H1 (cell line): Measurements from ENCODE around the gene TMEM255A. TPM values are rescaled to one million over a fixed set of nuclear protein-coding genes. Genes with fewer than 3 reads are reported as not detected.

ENCODE experiments used
- CTCF ChIA-PET: fragments of 300-600 bp; sonication (Branson Sonifier 250); formaldehyde crosslinking; loops from one replicate; lab custom pipeline; 2021; ENCODE audit not compliant: partially characterized antibody; lab: Charles Lee
- POLR2A ChIA-PET: fragments of 300-600 bp; sonication (Branson Sonifier 250); formaldehyde crosslinking; loops from one replicate; lab custom pipeline; 2021; ENCODE audit warnings: inconsistent platforms; ENCODE audit not compliant: partially characterized antibody; lab: Charles Lee
- DNase-seq, 2 experiments: peaks; one replicate each; pipeline versions ENCODE4 v3.0.0 to v3.0.0-alpha.2; 2010 to 2022; ENCODE audit warnings: low spot score in 2 of 2, low read depth in 1 of 2, mixed read lengths in 1 of 2
- FAIRE-seq: peaks from 2 replicates; lab custom pipeline; 2011; peaks lifted over from hg19 to GRCh38; lab: Jason Lieb, UNC
- H2AFZ ChIP-seq: 2 replicates; pipeline ENCODE4 v1.8.1; 2012; ENCODE audit warnings: low read length, inconsistent platforms
- H2AK5ac ChIP-seq: 2 replicates; pipeline ENCODE4 v1.6.1; 2013; ENCODE audit warnings: low read depth, low read length
- H2BK120ac ChIP-seq: replicated peaks from 2 replicates; pipeline ENCODE3; 2013; ENCODE audit warnings: low read depth, low read length, inconsistent platforms
- H2BK12ac ChIP-seq: 2 replicates; pipeline ENCODE4 v1.6.1; 2013; ENCODE audit warnings: low read depth, low read length
- H2BK15ac ChIP-seq: 2 replicates; pipeline ENCODE4 v1.6.1; 2013; ENCODE audit warnings: low read length
- H2BK20ac ChIP-seq: 2 replicates; pipeline ENCODE4 v1.6.1; 2013; ENCODE audit warnings: low read length
- H2BK5ac ChIP-seq: 2 replicates; pipeline ENCODE4 v1.6.1; 2013; ENCODE audit warnings: low read depth, low read length
- H3K14ac ChIP-seq: 2 replicates; pipeline ENCODE4 v1.6.1; 2013; ENCODE audit warnings: inconsistent platforms; ENCODE audit not compliant: insufficient read length
- H3K18ac ChIP-seq: 2 replicates; pipeline ENCODE4 v1.6.1; 2013; ENCODE audit warnings: low read length; ENCODE audit errors: extremely low read depth
- H3K23ac ChIP-seq: 2 replicates; pipeline ENCODE4 v1.6.1; 2013; ENCODE audit warnings: inconsistent platforms; ENCODE audit not compliant: insufficient read length
- H3K23me2 ChIP-seq: 2 replicates; pipeline ENCODE4 v1.6.1; 2013; ENCODE audit warnings: low read depth, low read length
- H3K27ac ChIP-seq: 2 replicates; pipeline ENCODE4 v1.6.1; 2011; ENCODE audit warnings: low read depth, low read length, inconsistent platforms
- H3K27me3 ChIP-seq, 4 experiments: replicated peaks in 1 of 4; 1 replicate in 1 of 4; 2 replicates in 3 of 4; pipeline versions ENCODE4 v1.6.1 to v1.8.1; 2011 to 2013; ENCODE audit warnings: low read length in 3 of 4, mild to moderate bottlenecking in 3 of 4, inconsistent platforms in 2 of 4, mixed read lengths in 2 of 4, moderate library complexity in 1 of 4; ENCODE audit not compliant: control insufficient read depth in 3 of 4, insufficient read depth in 3 of 4; ENCODE audit errors: extremely low read depth in 1 of 4
- H3K36me3 ChIP-seq, 4 experiments: 2 replicates each; pipeline versions ENCODE4 v1.6.1 to v1.8.1; 2011 to 2013; ENCODE audit warnings: mild to moderate bottlenecking in 4 of 4, low read length in 3 of 4, moderate library complexity in 2 of 4, control low read depth in 1 of 4, inconsistent platforms in 1 of 4; ENCODE audit not compliant: insufficient read depth in 4 of 4, control insufficient read depth in 2 of 4
- H3K4ac ChIP-seq: replicated peaks from 2 replicates; pipeline ENCODE3; 2013; ENCODE audit warnings: low read length, low read depth, mixed read lengths, inconsistent platforms; ENCODE audit not compliant: insufficient read length
- H3K4me1 ChIP-seq, 4 experiments: replicated peaks in 1 of 4; 1 replicate in 1 of 4; 2 replicates in 3 of 4; pipeline versions ENCODE4 v1.6.1 to v1.8.1; 2011 to 2013; ENCODE audit warnings: low read length in 3 of 4, inconsistent platforms in 2 of 4, mixed read lengths in 1 of 4; ENCODE audit not compliant: insufficient read depth in 4 of 4, control insufficient read depth in 3 of 4
- H3K4me2 ChIP-seq, 2 experiments: 2 replicates each; pipeline versions ENCODE4 v1.6.1 to v1.8.1; 2011 to 2013; ENCODE audit warnings: low read depth in 2 of 2, low read length in 2 of 2, control low read depth in 1 of 2, inconsistent platforms in 1 of 2, mild to moderate bottlenecking in 1 of 2; ENCODE audit not compliant: insufficient read depth in 1 of 2
- H3K4me3 ChIP-seq, 4 experiments: fragments of 200-600, 300-600 bp in 1 of 4; sonication (generic), shearing (Covaris generic), sonication (Bioruptor Twin) in 1 of 4; 2 replicates each; pipeline versions ENCODE4 v1.5.1 to v1.8.1; 2011 to 2016; ENCODE audit warnings: low read length in 4 of 4, low read depth in 3 of 4, control low read depth in 2 of 4, inconsistent platforms in 2 of 4, mild to moderate bottlenecking in 2 of 4, mixed read lengths in 1 of 4, moderate library complexity in 1 of 4; ENCODE audit not compliant: insufficient read depth in 2 of 4; ENCODE audit errors: extremely low read depth in 1 of 4
- H3K56ac ChIP-seq: replicated peaks from 2 replicates; pipeline ENCODE3; 2013; ENCODE audit warnings: low read depth, mild to moderate bottlenecking, mixed read lengths, low read length, inconsistent platforms; ENCODE audit not compliant: insufficient read length
- H3K79me1 ChIP-seq: 2 replicates; pipeline ENCODE4 v1.6.1; 2013; ENCODE audit warnings: low read depth, low read length, control low read depth
- H3K79me2 ChIP-seq, 2 experiments: 2 replicates each; pipeline versions ENCODE4 v1.6.1 to v1.8.1; 2012 to 2013; ENCODE audit warnings: low read length in 2 of 2, mild to moderate bottlenecking in 2 of 2, inconsistent platforms in 1 of 2; ENCODE audit not compliant: insufficient read depth in 2 of 2, control insufficient read depth in 1 of 2
- H3K9ac ChIP-seq, 4 experiments: replicated peaks in 1 of 4; 1 replicate in 1 of 4; 2 replicates in 3 of 4; pipeline versions ENCODE4 v1.6.1 to v1.8.1; 2011 to 2013; ENCODE audit warnings: low read depth in 3 of 4, low read length in 3 of 4, control low read depth in 2 of 4, mild to moderate bottlenecking in 2 of 4, moderate library complexity in 2 of 4, inconsistent platforms in 1 of 4; ENCODE audit errors: extremely low read depth in 1 of 4
- H3K9me3 ChIP-seq, 2 experiments: 2 replicates each; pipeline versions ENCODE4 v1.6.1 to v1.8.1; 2012 to 2013; ENCODE audit warnings: mild to moderate bottlenecking in 2 of 2, moderate library complexity in 2 of 2, control low read depth in 1 of 2, inconsistent platforms in 1 of 2, low read depth in 1 of 2, low read length in 1 of 2, mixed read lengths in 1 of 2; ENCODE audit not compliant: insufficient read depth in 2 of 2
- H4K20me1 ChIP-seq, 2 experiments: replicated peaks in 1 of 2; 2 replicates each; pipeline versions ENCODE3 to v1.8.1; 2011 to 2013; ENCODE audit warnings: inconsistent platforms in 2 of 2, low read length in 2 of 2, mild to moderate bottlenecking in 1 of 2; ENCODE audit not compliant: insufficient read depth in 2 of 2, control insufficient read depth in 1 of 2
- H4K5ac ChIP-seq: 2 replicates; pipeline ENCODE4 v1.6.1; 2013; ENCODE audit warnings: low read length, low read depth, mixed read lengths, inconsistent platforms; ENCODE audit not compliant: insufficient read length
- H4K8ac ChIP-seq: 2 replicates; pipeline ENCODE4 v1.8.0; 2013; ENCODE audit warnings: mild to moderate bottlenecking, moderate library complexity, low read length, inconsistent platforms; ENCODE audit not compliant: insufficient read depth; ENCODE audit errors: extremely low read depth
- H4K91ac ChIP-seq: replicated peaks from 2 replicates; pipeline ENCODE3; 2013; ENCODE audit warnings: low read length, mixed read lengths, inconsistent platforms; ENCODE audit not compliant: insufficient read length
- HDAC2 ChIP-seq, 2 experiments: fragments of 300-600 bp in 1 of 2; sonication (generic) in 1 of 2; IDR thresholded peaks; 2 replicates each; pipeline ENCODE4 v1.6.1; 2011 to 2012; ENCODE audit warnings: low read depth in 2 of 2, low read length in 2 of 2, mild to moderate bottlenecking in 2 of 2, moderate library complexity in 2 of 2, borderline replicate concordance in 1 of 2, inconsistent platforms in 1 of 2
- KDM4A ChIP-seq: IDR thresholded peaks from one replicate; pipeline ENCODE4 v1.7.1; 2012; ENCODE audit warnings: low read depth, mild to moderate bottlenecking, moderate library complexity, low read length, inconsistent platforms; ENCODE audit not compliant: severe bottlenecking
- NANOG ChIP-seq: IDR thresholded peaks from 2 replicates; pipeline ENCODE4 v1.6.1; 2011; ENCODE audit warnings: low read length, low read depth, mild to moderate bottlenecking, inconsistent platforms; ENCODE audit not compliant: insufficient read depth, poor library complexity, severe bottlenecking
- NRF1 ChIP-seq: IDR thresholded peaks from 2 replicates; pipeline ENCODE4 v1.6.1; 2011; ENCODE audit warnings: mild to moderate bottlenecking, low read depth, low read length, improper control_type of control experiment
- PHF8 ChIP-seq: fragments of 200-600 bp; sonication (generic); conservative IDR thresholded peaks from 2 replicates; pipeline ENCODE4 v1.7.1; 2012; ENCODE audit warnings: low read depth, mild to moderate bottlenecking, inconsistent platforms, low read length, moderate library complexity
- POLR2A ChIP-seq, 2 experiments: IDR thresholded peaks; 1 replicate in 1 of 2; 2 replicates in 1 of 2; pipeline ENCODE4 v1.6.1; 2011; ENCODE audit warnings: low read depth in 2 of 2, low read length in 2 of 2, mild to moderate bottlenecking in 2 of 2; ENCODE audit errors: control extremely low read depth in 1 of 2
- SP1 ChIP-seq: IDR thresholded peaks from 2 replicates; pipeline ENCODE4 v1.6.1; 2011; ENCODE audit warnings: low read depth, low read length
- TAF1 ChIP-seq: IDR thresholded peaks from 2 replicates; pipeline ENCODE4 v1.6.1; 2011; ENCODE audit warnings: mild to moderate bottlenecking, low read depth, low read length
- ZNF274 ChIP-seq: IDR thresholded peaks from 2 replicates; pipeline ENCODE4 v1.7.0; 2012; ENCODE audit warnings: low read length, borderline replicate concordance; ENCODE audit errors: extremely low read depth
- WGBS, 2 experiments: shearing (Covaris generic) in 1 of 2; methylation state at CpG; one replicate each; pipeline versions ENCODE4 v1.1.6 to v1.1.7; 2013 to 2015; ENCODE audit warnings: low lambda C conversion rate in 2 of 2, mixed read lengths in 2 of 2, inconsistent platforms in 1 of 2, low coverage in 1 of 2, missing lambda C conversion rate in 1 of 2; ENCODE audit not compliant: insufficient replicate concordance in 2 of 2, insufficient coverage in 1 of 2, insufficient read length in 1 of 2; ENCODE audit errors: extremely low coverage in 1 of 2, missing lambda C conversion rate in 1 of 2; 5-methylcytosine and 5-hydroxymethylcytosine counted together
- polyA plus RNA-seq, 7 experiments: library from polyadenylated mRNA; depleted of rRNA in 3 of 7; stranded (reverse) in 5 of 7; unstranded in 2 of 7; fragments of >200 nt in 5 of 7; fragments of 200-250 nt in 2 of 7; gene quantifications; 1 replicate in 5 of 7; 2 replicates in 1 of 7; 4 replicates in 1 of 7; pipeline versions ENCODE4 v1.2.1 to v1.2.3, GENCODE V29; 2011 to 2013; ENCODE audit warnings: missing spikeins in 2 of 7, mixed read lengths in 2 of 7
- total RNA-seq: library from RNA; stranded (reverse); fragmentation: NEBNext Ultra II Directional; extraction: Animal tissue kit (Norgen Biotek cat#: 25700); gene quantifications from 2 replicates; pipeline ENCODE4 v1.2.1, GENCODE V29; 2021

The TMEM255A gene
- total and polyA plus RNA-seq, 2 of the 8 experiments (the other 6 are each of a cell fraction or from before 2014, with no cell fraction given): 0.73 to 2.3 TPM

DNA sequence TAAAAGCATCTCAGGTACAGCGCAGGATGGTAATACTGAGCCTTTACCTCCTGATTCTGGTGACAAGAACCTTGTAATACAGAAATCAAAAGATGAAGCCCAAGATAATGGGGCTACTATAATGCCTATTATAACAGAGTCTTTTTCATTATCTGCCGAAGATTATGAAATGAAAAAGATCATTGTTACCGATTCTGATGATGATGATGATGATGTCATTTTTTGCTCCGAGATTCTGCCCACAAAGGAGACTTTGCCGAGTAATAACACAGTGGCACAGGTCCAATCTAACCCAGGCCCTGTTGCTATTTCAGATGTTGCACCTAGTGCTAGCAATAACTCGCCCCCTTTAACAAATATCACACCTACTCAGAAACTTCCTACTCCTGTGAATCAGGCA is 57.5 kb downstream of the TMEM255A start:
- ChIA-PET CTCF (no interaction called here), POLR2A (no interaction called here)
- H3K56ac ChIP-seq: no peak overlapping the region
- H3K18ac ChIP-seq: no peak overlapping the region
- H3K79me2 ChIP-seq: peaks cover 0 to 12% of the 10 kb centered on the region in 2 experiments; a peak in 2 of 4 replicates
- DNase-seq (no peak), FAIRE-seq (no peak)
- H2BK20ac ChIP-seq: no peak overlapping the region
- no peak overlapping the region for H3K4me3 ChIP-seq
- no peak overlapping the region for H3K4ac ChIP-seq
- H2BK5ac ChIP-seq: no peak overlapping the region
- peaks cover 0 to 20% (median 9%) of the 10 kb centered on the region in 4 experiments; a peak in 5 of 8 replicates for H3K36me3 ChIP-seq
- no peak overlapping the region for H2AK5ac ChIP-seq
- H4K20me1 ChIP-seq: no peaks in the 10 kb centered on the region
- no peak overlapping the region for H2AFZ ChIP-seq
- H4K91ac ChIP-seq: no peak overlapping the region
- H3K23ac ChIP-seq: no peak overlapping the region
- H3K4me2 ChIP-seq: no peak overlapping the region
- H2BK120ac ChIP-seq: no peak overlapping the region
- no peak for TF ChIP-seq PHF8
- TF ChIP-seq HDAC2 (IDR thresholded peaks at IDR 0.05; ENCODE audit: borderline replicate concordance in 1 of 2, low read depth in 2 of 2, low read length in 2 of 2): no peak
- TF ChIP-seq ZNF274: no peak
- no peak for TF ChIP-seq SP1
- no peak for TF ChIP-seq NRF1
- no peak for TF ChIP-seq TAF1
- TF ChIP-seq POLR2A (IDR thresholded peaks at IDR 0.05; ENCODE audit: control extremely low read depth in 1 of 2, low read depth in 2 of 2, low read length in 2 of 2): no peak
- TF ChIP-seq NANOG: no peak
- no peak for TF ChIP-seq KDM4A
- no peak overlapping the region for H3K14ac ChIP-seq
- H3K9ac ChIP-seq: no peak overlapping the region
- no peak overlapping the region for H3K27ac ChIP-seq
- H3K27me3 ChIP-seq: no peaks in the 10 kb centered on the region
- no peak overlapping the region for H2BK15ac ChIP-seq
- H4K8ac ChIP-seq: no peak overlapping the region
- H4K5ac ChIP-seq: no peak overlapping the region
- H3K23me2 ChIP-seq: no peaks in the 10 kb centered on the region; the same call in 1 of the 2 replicates
- 91% methylated on average over 5 of the region's 6 CpGs; no CpG with 5 or more reads in 1 of the 2 experiments for whole genome bisulfite sequencing, 2 experiments
- H3K9me3 ChIP-seq: no peaks in the 10 kb centered on the region
- no peaks in the 10 kb centered on the region for H3K4me1 ChIP-seq
- H3K79me1 ChIP-seq: no peaks in the 10 kb centered on the region
- H2BK12ac ChIP-seq: no peak overlapping the region
